Smooth muscle cell (in vitro differentiated cells): ENCODE measurements around the gene TECR. TPM values are rescaled to one million over a fixed set of nuclear protein-coding genes. Genes with fewer than 3 reads are reported as not detected.
"Not testable (repeated sequence)": the region's sequence is repeated elsewhere in the genome, so short reads cannot be mapped to it uniquely, and the experiment has no call there.

Experiments
- DNase-seq: peaks from one replicate; lab custom pipeline; 2025; ENCODE audit not compliant: unreplicated experiment; lab: John Stamatoyannopoulos, UW
- H2AFZ ChIP-seq: fragments of 200-600 bp; sonication (generic); 2 replicates; pipeline ENCODE4 v1.6.0; 2016; ENCODE audit warnings: antibody characterized with exemption, low read depth, mild to moderate bottlenecking
- H3F3A ChIP-seq: fragments of 200-600 bp; sonication (generic); 2 replicates; pipeline ENCODE4 v1.6.0; 2017; ENCODE audit warnings: antibody characterized with exemption, low read depth
- H3K27ac ChIP-seq: fragments of 200-600 bp; sonication (generic); 2 replicates; pipeline ENCODE4 v1.5.1; 2016; ENCODE audit warnings: low read depth, mild to moderate bottlenecking
- H3K27me3 ChIP-seq: fragments of 200-600 bp; sonication (generic); 2 replicates; pipeline ENCODE4 v1.6.1; 2016; ENCODE audit warnings: low read depth, mild to moderate bottlenecking
- H3K36me3 ChIP-seq: fragments of 200-600 bp; sonication (generic); 2 replicates; pipeline ENCODE4 v1.5.1; 2016; ENCODE audit warnings: low read depth
- H3K4me1 ChIP-seq: fragments of 200-600 bp; sonication (generic); 2 replicates; pipeline ENCODE4 v1.5.1; 2016; ENCODE audit warnings: low read depth
- H3K4me2 ChIP-seq: fragments of 200-600 bp; sonication (generic); 2 replicates; pipeline ENCODE4 v1.6.0; 2016; ENCODE audit warnings: mild to moderate bottlenecking
- H3K4me3 ChIP-seq: fragments of 200-600 bp; sonication (generic); 2 replicates; pipeline ENCODE4 v1.5.1; 2016; ENCODE audit warnings: mild to moderate bottlenecking
- H3K79me2 ChIP-seq: fragments of 200-600 bp; sonication (generic); 2 replicates; pipeline ENCODE4 v1.6.0; 2016; ENCODE audit warnings: low read depth, mild to moderate bottlenecking
- H3K9ac ChIP-seq: fragments of 200-600 bp; sonication (generic); 2 replicates; pipeline ENCODE4 v1.6.0; 2016; ENCODE audit warnings: low read depth
- H3K9me3 ChIP-seq: fragments of 200-600 bp; sonication (generic); replicated peaks from 2 replicates; pipeline ENCODE4 v1.5.1; 2016; ENCODE audit warnings: low read depth
- H4K20me1 ChIP-seq: fragments of 200-600 bp; sonication (generic); 2 replicates; pipeline ENCODE4 v1.6.0; 2016; ENCODE audit warnings: low read depth
- CTCF ChIP-seq: fragments of 200-600 bp; sonication (generic); IDR thresholded peaks from 2 replicates; pipeline ENCODE4 v1.5.1; 2017; ENCODE audit warnings: borderline replicate concordance, mild to moderate bottlenecking, antibody characterized with exemption; ENCODE audit not compliant: insufficient read depth, poor library complexity, severe bottlenecking
- WGBS: methylation state at CpG from one replicate; pipeline ENCODE4 v1.1.7; 2016; ENCODE audit warnings: low lambda C conversion rate; 5-methylcytosine and 5-hydroxymethylcytosine counted together
- polyA plus RNA-seq: library from polyadenylated mRNA; unstranded; fragments of >200 nt; fragmentation: Nextera tagmentation; extraction: Ambion mirVana; gene quantifications from 2 replicates; pipeline ENCODE4 v1.2.1, GENCODE V29; 2016
- total RNA-seq: library from RNA; depleted of rRNA; stranded (reverse); fragments of >200 nt; gene quantifications from 2 replicates; pipeline ENCODE4 v1.2.3, GENCODE V29; 2014

Gene TECR
- total and polyA plus RNA-seq, 2 experiments from 2014 or later = 86.1 to 216 TPM

DNA sequence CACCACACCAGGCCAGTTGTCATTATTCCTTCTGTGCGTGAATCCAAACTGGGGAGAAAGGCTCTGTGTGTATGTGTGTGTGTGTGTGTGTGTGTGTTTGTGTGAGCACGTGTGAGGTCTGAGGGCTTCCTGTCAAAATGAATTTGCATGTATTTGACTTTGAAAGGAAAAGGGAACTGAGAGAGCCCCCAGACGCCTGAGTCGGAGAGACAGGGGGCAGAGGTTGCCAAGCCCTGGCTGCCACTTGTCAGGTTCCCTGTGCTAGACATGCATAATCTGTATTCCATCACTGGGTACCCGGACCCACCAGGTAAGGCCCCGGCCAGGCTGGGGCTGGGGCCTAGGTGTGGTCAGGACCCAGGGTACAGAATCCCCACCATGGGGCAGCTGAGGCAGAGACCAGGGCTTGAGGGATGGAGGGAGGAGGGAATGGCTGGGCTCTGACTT is 53.5 kb downstream of the TECR start, which contains the start of gene CLEC17A:
CLEC17A (plus strand) TSS at position 191 of the 447 bp plus-strand sequence; CDS start at position 268, 77 bp downstream.
- Histone ChIP-seq H4K20me1 (no peaks in the 10 kb centered on the region), H3K27me3 (no peaks in the 10 kb centered on the region), H3K4me3 (no peak within 1 kb of the TSS), H3K27ac (no peak within 1 kb of the TSS), H3F3A (no peaks in the 10 kb centered on the region), H3K9me3 (no peaks in the 10 kb centered on the region), H3K4me1 (no peaks in the 10 kb centered on the region), H3K36me3 (no peaks in the 10 kb centered on the region), H3K4me2 (no peak within 1 kb of the TSS), H3K9ac (no peak within 1 kb of the TSS), H2AFZ (no peak within 1 kb of the TSS), H3K79me2 (no peaks in the 10 kb centered on the region)
- DNase-seq = no peak
- no peak for TF ChIP-seq CTCF
- 66% methylated on average over 6 of the region's 6 CpGs for WGBS

- not testable (repeated sequence) for DNase-seq, H3K4me2 ChIP-seq, H3K79me2 ChIP-seq
These were observed 55.0 kb downstream of the TECR start for GRCh38 chr19:14584372-14584771.

GRCh38 chr19:14585187-14585586 is 55.8 kb downstream of the TECR start:
- not testable (repeated sequence) for H3K4me3 ChIP-seq, H3K4me1 ChIP-seq, DNase-seq, H3K9ac ChIP-seq, H3K79me2 ChIP-seq, H3K9me3 ChIP-seq, H3F3A ChIP-seq, H3K27me3 ChIP-seq, H3K27ac ChIP-seq, H3K36me3 ChIP-seq, H3K4me2 ChIP-seq, H2AFZ ChIP-seq, H4K20me1 ChIP-seq
- WGBS = 53% methylated on average over 3 of the region's 3 CpGs

More at GRCh38 chr19:14584372-14584771, 55.0 kb downstream of the TECR start:
- not testable (repeated sequence) for H3F3A ChIP-seq, H3K27me3 ChIP-seq, H3K4me1 ChIP-seq, H3K9ac ChIP-seq, H3K9me3 ChIP-seq, H3K27ac ChIP-seq, H3K4me3 ChIP-seq, H4K20me1 ChIP-seq, H3K36me3 ChIP-seq, H2AFZ ChIP-seq
- 86% methylated on average over 4 of the region's 5 CpGs for WGBS

DNA sequence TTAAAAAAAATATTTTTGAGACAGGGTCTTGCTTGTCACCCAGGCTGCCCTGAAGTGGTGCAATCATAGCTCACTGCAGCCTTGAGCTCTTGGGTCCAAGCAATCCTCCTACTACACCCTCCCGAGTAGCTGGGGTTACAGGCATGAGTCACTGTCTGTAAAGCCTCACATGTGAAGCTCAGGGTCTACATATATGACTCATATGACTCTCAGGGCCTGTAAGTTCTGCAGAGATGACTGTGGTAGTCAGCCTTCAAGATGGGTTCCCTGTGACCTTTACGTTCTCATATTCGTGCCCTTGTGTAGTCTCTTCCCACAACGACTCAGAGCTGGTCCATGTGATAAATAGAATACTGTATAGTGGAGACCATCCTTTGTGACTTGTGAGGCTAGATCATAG is 60.0 kb downstream of the TECR start:
- DNase-seq, H3K36me3 ChIP-seq: not testable (repeated sequence)

GRCh38 chr19:14595558-14595957 is 66.2 kb downstream of the TECR start:
- H4K20me1 ChIP-seq = no peaks in the 10 kb centered on the region
- H3F3A ChIP-seq = no peaks in the 10 kb centered on the region
- 90% methylated on average over 3 of the region's 3 CpGs for WGBS
- no peak overlapping the region for H3K4me2 ChIP-seq
- no peaks in the 10 kb centered on the region for H3K36me3 ChIP-seq
- DNase-seq = no peak
- H3K9me3 ChIP-seq = no peaks in the 10 kb centered on the region
- H3K79me2 ChIP-seq = no peaks in the 10 kb centered on the region
- H3K9ac ChIP-seq = no peak overlapping the region
- no peak overlapping the region for H2AFZ ChIP-seq
- no peak for TF ChIP-seq CTCF
- H3K27ac ChIP-seq = no peak overlapping the region
- no peaks in the 10 kb centered on the region for H3K4me1 ChIP-seq
- H3K27me3 ChIP-seq = no peaks in the 10 kb centered on the region
- no peak overlapping the region for H3K4me3 ChIP-seq

More for the DNA sequence above, 60.0 kb downstream of the TECR start:
- not testable (repeated sequence) for H3K9me3 ChIP-seq, H3K4me2 ChIP-seq, H3F3A ChIP-seq, H3K9ac ChIP-seq, H3K79me2 ChIP-seq, H3K27ac ChIP-seq, H2AFZ ChIP-seq, H3K27me3 ChIP-seq, H3K4me1 ChIP-seq, H3K4me3 ChIP-seq, H4K20me1 ChIP-seq
- 52% methylated on average over 3 of the region's 4 CpGs for WGBS
